Bronchial epithelial cell (primary cell): ENCODE results near the gene CDSN. TPM values are rescaled to one million over a fixed set of nuclear protein-coding genes. Genes with fewer than 3 reads are reported as not detected.
A peak's percentile ranks its signal among the peaks of the same experiment; 100 is the strongest.

Experiments used
- DNase-seq: peaks from one replicate; pipeline ENCODE4 v3.0.0-alpha.2; 2010; ENCODE audit warnings: low read depth
- FAIRE-seq: peaks from 2 replicates; lab custom pipeline; 2011; peaks lifted over from hg19 to GRCh38; lab: Jason Lieb, UNC
- H3K27me3 ChIP-seq: 2 replicates; pipeline ENCODE4 v1.5.1; 2011; ENCODE audit warnings: low read length; ENCODE audit not compliant: control insufficient read depth, insufficient read depth
- H3K36me3 ChIP-seq: 2 replicates; pipeline ENCODE4 v1.5.1; 2011; ENCODE audit warnings: low read length; ENCODE audit not compliant: control insufficient read depth, insufficient read depth
- H3K4me3 ChIP-seq: 2 replicates; pipeline ENCODE4 v1.5.1; 2011; ENCODE audit warnings: mild to moderate bottlenecking, low read depth, low read length, control low read depth
- total RNA-seq: library from RNA; depleted of rRNA; stranded (reverse); fragments of >200 nt; gene quantifications from 2 replicates; pipeline ENCODE4 v1.2.1, GENCODE V29; 2014
- TF ChIP-seq, protein P1 (sequence below): IDR thresholded peaks from 2 replicates; pipeline ENCODE4 v1.5.1; 2011; ENCODE audit warnings: mild to moderate bottlenecking, moderate library complexity, low read length, control low read depth, inconsistent platforms; ENCODE audit not compliant: insufficient read depth, severe bottlenecking

The CDSN gene
- total RNA-seq, 1 donor from 2014 or later, result not detected

GRCh38 chr6:31083742-31084354 lies 36.4 kb downstream of the CDSN start:
- no peaks in the 10 kb centered on the region for H3K36me3 ChIP-seq
- TF ChIP-seq, protein P1, sequence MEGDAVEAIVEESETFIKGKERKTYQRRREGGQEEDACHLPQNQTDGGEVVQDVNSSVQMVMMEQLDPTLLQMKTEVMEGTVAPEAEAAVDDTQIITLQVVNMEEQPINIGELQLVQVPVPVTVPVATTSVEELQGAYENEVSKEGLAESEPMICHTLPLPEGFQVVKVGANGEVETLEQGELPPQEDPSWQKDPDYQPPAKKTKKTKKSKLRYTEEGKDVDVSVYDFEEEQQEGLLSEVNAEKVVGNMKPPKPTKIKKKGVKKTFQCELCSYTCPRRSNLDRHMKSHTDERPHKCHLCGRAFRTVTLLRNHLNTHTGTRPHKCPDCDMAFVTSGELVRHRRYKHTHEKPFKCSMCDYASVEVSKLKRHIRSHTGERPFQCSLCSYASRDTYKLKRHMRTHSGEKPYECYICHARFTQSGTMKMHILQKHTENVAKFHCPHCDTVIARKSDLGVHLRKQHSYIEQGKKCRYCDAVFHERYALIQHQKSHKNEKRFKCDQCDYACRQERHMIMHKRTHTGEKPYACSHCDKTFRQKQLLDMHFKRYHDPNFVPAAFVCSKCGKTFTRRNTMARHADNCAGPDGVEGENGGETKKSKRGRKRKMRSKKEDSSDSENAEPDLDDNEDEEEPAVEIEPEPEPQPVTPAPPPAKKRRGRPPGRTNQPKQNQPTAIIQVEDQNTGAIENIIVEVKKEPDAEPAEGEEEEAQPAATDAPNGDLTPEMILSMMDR, result peak; percentile 38

GRCh38 chr6:31081872-31082271 lies 38.4 kb downstream of the CDSN start:
- peak; percentile 54 for DNase-seq

More at GRCh38 chr6:31083742-31084354, 36.4 kb downstream of the CDSN start:
- FAIRE-seq (no peak), DNase-seq (peak; percentile 52)
- Histone ChIP-seq H3K27me3 (no peaks in the 10 kb centered on the region), H3K4me3 (no peak overlapping the region)

DNA sequence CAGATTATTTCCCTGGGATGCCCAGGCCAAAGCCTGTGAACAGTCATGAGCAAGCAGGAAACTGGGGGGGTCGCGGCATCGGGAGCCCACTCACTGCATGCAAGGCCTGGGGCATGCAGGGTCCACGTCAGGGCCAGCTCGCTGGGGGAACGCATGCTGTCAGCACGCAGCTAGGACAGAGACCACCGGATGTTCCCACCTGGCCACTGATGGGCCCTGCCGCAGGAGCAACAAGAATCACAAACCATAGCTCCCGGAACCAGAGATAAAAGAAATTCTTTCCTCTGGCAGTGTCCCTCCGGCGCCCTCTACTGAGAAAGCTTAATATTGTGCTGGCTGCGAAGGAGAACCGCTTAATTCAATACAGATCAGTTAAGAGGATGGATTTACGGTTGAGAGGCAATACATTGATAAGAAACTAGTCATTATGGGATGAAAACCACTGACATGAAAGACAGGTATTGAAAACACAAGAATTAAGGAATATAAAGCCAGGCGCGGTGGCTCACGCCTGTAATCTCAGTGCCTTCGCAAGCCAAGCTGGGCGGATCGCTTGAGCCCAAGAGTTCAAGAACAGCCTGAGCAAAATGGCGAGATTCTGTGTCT lies 40.5 kb downstream of the CDSN start:
- Histone ChIP-seq H3K4me3 (no peak overlapping the region), H3K27me3 (no peaks in the 10 kb centered on the region), H3K36me3 (no peaks in the 10 kb centered on the region)
- TF ChIP-seq, protein P1, result peak; percentile 72
- DNase-seq (peak; percentile 51), FAIRE-seq (no peak)

More at GRCh38 chr6:31081872-31082271, 38.4 kb downstream of the CDSN start:
- Histone ChIP-seq H3K4me3 (no peak overlapping the region), H3K27me3 (no peaks in the 10 kb centered on the region), H3K36me3 (no peaks in the 10 kb centered on the region)
- TF ChIP-seq, protein P1, result no peak
- no peak for FAIRE-seq

DNA sequence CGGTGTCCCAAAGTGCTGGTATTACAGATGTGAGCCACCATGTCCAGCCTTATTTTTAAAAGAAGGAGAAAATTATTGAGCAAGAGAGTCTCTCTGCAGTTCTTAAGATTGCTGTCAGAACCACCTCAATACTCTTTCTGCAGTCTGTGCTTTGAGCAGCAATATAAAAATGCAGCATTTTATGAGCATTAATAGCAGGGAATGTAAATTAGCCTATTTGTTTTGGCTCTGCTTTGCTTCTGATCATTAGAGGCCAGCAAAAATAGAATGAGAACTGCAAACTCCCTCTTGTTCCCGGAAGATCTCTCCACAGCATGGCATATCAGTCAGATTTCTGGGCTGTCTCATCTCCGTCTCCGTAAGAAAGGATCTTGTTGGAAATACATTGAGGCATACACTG lies 43.6 kb downstream of the CDSN start:
- H3K4me3 ChIP-seq, result no peak overlapping the region
- no peaks in the 10 kb centered on the region for H3K27me3 ChIP-seq
- TF ChIP-seq, protein P1, result no peak
- no peaks in the 10 kb centered on the region for H3K36me3 ChIP-seq
- DNase-seq (no peak), FAIRE-seq (no peak)

DNA sequence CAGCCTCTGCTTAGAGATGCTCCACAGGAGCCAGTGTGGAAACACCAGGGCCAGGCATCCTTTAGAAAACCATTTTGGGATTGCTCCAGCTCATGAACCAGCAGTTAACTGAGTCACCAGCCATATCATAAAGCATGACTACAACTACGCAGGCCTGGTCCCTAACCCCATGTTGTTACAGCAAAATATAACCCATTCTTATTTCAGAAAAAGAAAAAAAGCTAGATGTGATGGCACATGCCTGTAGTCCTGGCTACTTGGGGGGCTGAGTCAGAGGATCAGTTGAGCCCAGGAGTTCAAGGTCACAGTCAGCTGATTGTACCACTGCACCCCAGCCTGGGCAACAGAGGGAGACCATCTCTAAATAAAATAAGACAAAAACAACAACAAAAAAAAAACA lies 44.7 kb downstream of the CDSN start:
- H3K36me3 ChIP-seq, result no peaks in the 10 kb centered on the region
- TF ChIP-seq, protein P1, result no peak
- no peak overlapping the region for H3K4me3 ChIP-seq
- DNase-seq (peak; percentile 60), FAIRE-seq (no peak)
- H3K27me3 ChIP-seq, result no peaks in the 10 kb centered on the region

- no peak for FAIRE-seq
- no peak for DNase-seq
- Histone ChIP-seq H3K4me3 (no peak overlapping the region), H3K27me3 (no peaks in the 10 kb centered on the region), H3K36me3 (no peaks in the 10 kb centered on the region)
- TF ChIP-seq, protein P1, result no peak
These were observed 45.8 kb downstream of the CDSN start for GRCh38 chr6:31074401-31074800.
